Endothelial cell of umbilical vein (primary cell): ENCODE results near the gene RAB7B.

Experiments used
- EZH2 ChIP-seq: IDR thresholded peaks from 2 replicates; pipeline ENCODE4 v1.6.1; 2012; ENCODE audit warnings: borderline replicate concordance, low read depth, mild to moderate bottlenecking, moderate library complexity, low read length, inconsistent platforms; ENCODE audit not compliant: severe bottlenecking
- FOS ChIP-seq: IDR thresholded peaks from 2 replicates; pipeline ENCODE4 v1.6.1; 2011; ENCODE audit warnings: mild to moderate bottlenecking, low read length, moderate library complexity, borderline replicate concordance; ENCODE audit not compliant: insufficient read depth
- JUN ChIP-seq: IDR thresholded peaks from 2 replicates; pipeline ENCODE4 v1.6.1; 2011; ENCODE audit warnings: borderline replicate concordance, low read depth; ENCODE audit not compliant: insufficient read length, insufficient read depth
- POLR2A ChIP-seq: IDR thresholded peaks from 2 replicates; pipeline ENCODE4 v1.6.1; 2012; ENCODE audit warnings: low read depth, mild to moderate bottlenecking, control low read depth, low read length
- TF ChIP-seq, protein P1 (sequence below), 2 donors: IDR thresholded peaks; 1 replicate in 1 of 2; 2 replicates in 1 of 2; pipeline ENCODE4 v1.5.1; 2011; ENCODE audit warnings: low read length in 2 of 2, mild to moderate bottlenecking in 2 of 2, moderate library complexity in 2 of 2, control low read depth in 1 of 2, inconsistent platforms in 1 of 2, low read depth in 1 of 2; ENCODE audit not compliant: insufficient read depth in 1 of 2; ENCODE audit errors: extremely low read depth in 1 of 2
- TF ChIP-seq, protein P2 (sequence below): IDR thresholded peaks from 2 replicates; pipeline ENCODE4 v1.6.1; 2011; ENCODE audit not compliant: insufficient read depth, insufficient read length

DNA sequence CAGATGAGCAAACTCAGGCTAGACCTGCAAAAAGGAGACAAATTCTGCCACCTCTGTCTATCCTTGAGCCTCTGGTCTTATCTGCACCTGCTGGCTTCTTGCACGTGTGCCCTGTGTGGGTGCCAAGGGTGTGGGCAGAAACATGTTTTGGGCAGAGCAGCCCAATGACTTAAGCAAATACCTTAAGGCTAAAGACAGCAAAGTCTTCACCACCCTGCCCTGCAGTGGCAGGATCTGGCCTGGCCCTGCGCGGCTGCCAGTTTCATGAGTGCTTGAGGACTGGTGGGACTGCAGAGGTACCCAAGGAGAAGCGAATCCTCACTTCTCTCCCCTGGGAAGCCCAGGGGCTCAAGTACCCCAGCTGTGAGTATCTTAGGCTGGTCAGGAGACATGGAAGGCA lies 56.2 kb downstream of the RAB7B start:
- TF ChIP-seq, protein P1, sequence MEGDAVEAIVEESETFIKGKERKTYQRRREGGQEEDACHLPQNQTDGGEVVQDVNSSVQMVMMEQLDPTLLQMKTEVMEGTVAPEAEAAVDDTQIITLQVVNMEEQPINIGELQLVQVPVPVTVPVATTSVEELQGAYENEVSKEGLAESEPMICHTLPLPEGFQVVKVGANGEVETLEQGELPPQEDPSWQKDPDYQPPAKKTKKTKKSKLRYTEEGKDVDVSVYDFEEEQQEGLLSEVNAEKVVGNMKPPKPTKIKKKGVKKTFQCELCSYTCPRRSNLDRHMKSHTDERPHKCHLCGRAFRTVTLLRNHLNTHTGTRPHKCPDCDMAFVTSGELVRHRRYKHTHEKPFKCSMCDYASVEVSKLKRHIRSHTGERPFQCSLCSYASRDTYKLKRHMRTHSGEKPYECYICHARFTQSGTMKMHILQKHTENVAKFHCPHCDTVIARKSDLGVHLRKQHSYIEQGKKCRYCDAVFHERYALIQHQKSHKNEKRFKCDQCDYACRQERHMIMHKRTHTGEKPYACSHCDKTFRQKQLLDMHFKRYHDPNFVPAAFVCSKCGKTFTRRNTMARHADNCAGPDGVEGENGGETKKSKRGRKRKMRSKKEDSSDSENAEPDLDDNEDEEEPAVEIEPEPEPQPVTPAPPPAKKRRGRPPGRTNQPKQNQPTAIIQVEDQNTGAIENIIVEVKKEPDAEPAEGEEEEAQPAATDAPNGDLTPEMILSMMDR (IDR thresholded peaks at IDR 0.05; ENCODE audit: extremely low read depth in 1 of 2, insufficient read depth in 1 of 2, low read depth in 1 of 2, low read length in 2 of 2) = no peak
- TF ChIP-seq POLR2A (no peak), EZH2 (no peak), FOS (no peak), JUN (no peak)
- TF ChIP-seq, protein P2, sequence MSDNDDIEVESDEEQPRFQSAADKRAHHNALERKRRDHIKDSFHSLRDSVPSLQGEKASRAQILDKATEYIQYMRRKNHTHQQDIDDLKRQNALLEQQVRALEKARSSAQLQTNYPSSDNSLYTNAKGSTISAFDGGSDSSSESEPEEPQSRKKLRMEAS = no peak
